Measurements from ENCODE around the gene CT47C1. TPM values are rescaled to one million over a fixed set of nuclear protein-coding genes. Genes with fewer than 3 reads are reported as not detected.

The CT47C1 gene
- total RNA-seq, 2 experiments from 2014 or later, result not detected

DNA sequence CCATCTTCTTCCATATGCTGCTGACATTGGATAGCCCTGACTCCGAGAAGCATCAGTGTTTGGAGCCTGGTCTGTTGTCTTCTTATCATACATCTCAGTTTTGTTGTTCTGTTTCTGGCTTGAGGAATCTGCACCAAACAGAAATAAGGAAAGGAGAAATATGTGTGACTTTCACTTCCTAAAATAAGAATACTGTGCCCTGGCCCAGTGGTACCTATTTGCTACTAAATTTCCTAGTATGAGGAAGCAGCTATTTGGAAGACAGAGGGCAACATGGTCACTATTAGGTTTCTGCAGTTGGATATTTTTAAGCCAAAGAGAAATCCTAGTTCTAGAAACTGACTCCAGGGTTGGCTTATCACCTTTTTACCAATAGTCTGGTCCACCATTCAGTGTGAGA is 16.8 kb downstream of the CT47C1 start:
- DNase-seq, result no peak
- no peak overlapping the region for H3K27ac Mint-ChIP-seq
- H3K4me3 Mint-ChIP-seq, result no peak overlapping the region
- no peaks in the 10 kb centered on the region for H3K4me1 Mint-ChIP-seq
- ChIA-PET POLR2A (no interaction called here), CTCF (no interaction called here)
- no peaks in the 10 kb centered on the region for H3K27me3 Mint-ChIP-seq
- H3K36me3 Mint-ChIP-seq (ENCODE audit: low read depth), result no peaks in the 10 kb centered on the region
- H3K9me3 Mint-ChIP-seq, result no peaks in the 10 kb centered on the region

DNA sequence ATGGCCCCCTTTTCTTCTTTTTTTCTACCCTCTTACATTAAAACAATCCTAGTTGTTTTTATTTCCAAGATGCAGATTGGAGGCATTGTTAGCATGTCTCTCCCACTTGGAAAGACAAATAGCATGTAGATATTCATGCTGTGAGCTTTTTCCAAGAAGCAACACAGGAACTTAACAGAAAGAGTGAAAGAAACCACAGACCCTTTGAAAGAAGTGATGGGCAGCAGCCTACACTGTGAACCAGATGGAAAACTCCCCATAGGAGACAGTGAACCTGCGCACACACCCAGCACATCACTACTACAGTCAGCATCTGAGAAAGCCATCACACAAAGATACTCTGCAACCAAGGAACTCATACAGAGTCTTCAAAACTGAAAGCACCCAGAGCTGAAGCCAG is 17.8 kb downstream of the CT47C1 start:
- H3K27ac Mint-ChIP-seq, result no peak overlapping the region
- CTCF ChIA-PET, result no interaction called here

DNA sequence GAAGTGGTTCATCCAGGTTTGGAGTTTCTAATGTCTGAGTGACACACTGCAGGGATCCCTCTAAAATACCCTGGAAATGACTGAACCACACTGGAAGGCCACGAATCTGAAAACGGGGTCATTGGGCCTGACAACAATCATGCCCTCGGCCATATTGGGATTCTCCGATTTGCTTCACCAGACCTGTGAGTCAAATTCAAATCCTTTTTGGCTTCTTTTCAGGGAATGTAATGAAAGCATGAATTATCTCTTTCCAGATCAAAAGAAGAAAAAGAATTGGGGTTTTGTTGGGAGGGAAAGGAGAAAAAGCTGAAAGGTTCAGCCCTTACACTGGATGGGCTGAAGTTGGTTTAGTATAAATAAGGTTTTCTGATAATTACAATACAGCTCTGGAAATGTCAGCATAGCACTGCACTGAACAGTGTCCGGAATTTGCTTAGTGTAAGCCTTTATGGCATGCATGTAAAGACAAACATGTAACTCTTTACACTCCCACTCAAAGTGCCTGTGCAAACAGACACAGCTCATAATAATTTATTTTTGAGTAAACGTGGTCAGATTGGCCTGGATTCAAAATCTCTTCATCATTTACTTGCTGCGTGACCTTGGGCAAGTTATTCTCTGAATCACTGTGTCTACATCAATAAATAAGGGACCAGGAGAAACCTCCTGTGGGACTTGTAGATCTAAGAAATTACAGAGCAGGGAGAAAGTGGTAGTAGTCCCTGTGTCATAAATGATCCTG is 21.4 kb downstream of the CT47C1 start:
- no peaks in the 10 kb centered on the region for H3K4me1 Mint-ChIP-seq
- ChIA-PET POLR2A (no interaction called here), CTCF (no interaction called here)
- no peak for DNase-seq
- H3K9me3 Mint-ChIP-seq, result no peaks in the 10 kb centered on the region
- no peak overlapping the region for H3K27ac Mint-ChIP-seq
- H3K4me3 Mint-ChIP-seq, result no peak overlapping the region
- no peaks in the 10 kb centered on the region for H3K27me3 Mint-ChIP-seq
- H3K36me3 Mint-ChIP-seq (ENCODE audit: low read depth), result no peaks in the 10 kb centered on the region

More for the DNA sequence above, 17.8 kb downstream of the CT47C1 start:
- no peak overlapping the region for H3K4me3 Mint-ChIP-seq
- POLR2A ChIA-PET, result no interaction called here
- no peaks in the 10 kb centered on the region for H3K27me3 Mint-ChIP-seq
- no peak for DNase-seq
- no peaks in the 10 kb centered on the region for H3K9me3 Mint-ChIP-seq
- no peaks in the 10 kb centered on the region for H3K36me3 Mint-ChIP-seq (ENCODE audit: low read depth)
- no peaks in the 10 kb centered on the region for H3K4me1 Mint-ChIP-seq

DNA sequence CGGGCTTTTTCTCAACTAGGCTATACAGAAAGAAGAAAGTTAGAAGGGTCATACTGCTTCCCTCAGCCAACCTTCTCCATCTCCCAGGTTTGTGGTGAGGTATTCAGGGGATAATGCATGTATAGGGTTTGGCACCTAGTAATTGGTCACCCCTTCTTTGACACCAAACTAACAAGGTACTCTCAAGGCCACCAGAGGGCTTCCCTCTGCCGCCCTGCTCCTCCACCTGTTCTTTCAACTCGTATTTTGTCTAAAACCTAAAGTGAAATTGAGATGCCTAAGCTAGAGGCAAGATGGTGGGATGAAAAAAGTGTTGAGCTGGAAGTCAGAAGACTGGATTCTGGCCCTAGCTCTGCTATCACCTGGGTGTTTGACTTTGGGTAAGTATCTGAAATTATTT is 22.0 kb downstream of the CT47C1 start:
- Mint-ChIP-seq H3K4me3 (no peak overlapping the region), H3K36me3 (ENCODE audit: low read depth) (no peaks in the 10 kb centered on the region), H3K4me1 (no peaks in the 10 kb centered on the region), H3K27me3 (no peaks in the 10 kb centered on the region), H3K27ac (no peak overlapping the region), H3K9me3 (no peaks in the 10 kb centered on the region)
- ChIA-PET POLR2A (no interaction called here), CTCF (no interaction called here)
- DNase-seq, result no peak

DNA sequence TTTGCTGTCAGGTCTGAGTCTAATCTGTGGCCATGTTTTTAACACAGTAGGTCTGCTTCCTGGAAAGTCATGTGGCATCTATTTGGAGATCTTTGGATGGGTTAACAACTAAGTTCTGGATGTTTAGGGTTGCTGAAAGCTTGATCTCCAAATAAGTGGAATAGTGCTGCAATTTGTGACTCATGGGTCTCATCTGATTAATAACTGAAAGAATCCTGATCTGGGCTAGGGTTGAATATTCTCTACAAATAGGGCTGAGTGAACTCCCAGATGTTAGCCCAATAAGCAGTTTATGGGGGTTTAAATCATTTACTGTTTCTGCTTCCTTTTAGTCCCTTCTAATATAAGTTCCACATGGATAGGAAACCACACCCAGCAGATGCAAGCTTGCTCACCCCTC is 23.1 kb downstream of the CT47C1 start:
- ChIA-PET POLR2A (no interaction called here), CTCF (no interaction called here)
- Mint-ChIP-seq H3K27ac (no peak overlapping the region), H3K27me3 (no peaks in the 10 kb centered on the region), H3K4me3 (no peak overlapping the region), H3K36me3 (ENCODE audit: low read depth) (no peaks in the 10 kb centered on the region), H3K9me3 (no peaks in the 10 kb centered on the region), H3K4me1 (no peaks in the 10 kb centered on the region)
- no peak for DNase-seq

DNA sequence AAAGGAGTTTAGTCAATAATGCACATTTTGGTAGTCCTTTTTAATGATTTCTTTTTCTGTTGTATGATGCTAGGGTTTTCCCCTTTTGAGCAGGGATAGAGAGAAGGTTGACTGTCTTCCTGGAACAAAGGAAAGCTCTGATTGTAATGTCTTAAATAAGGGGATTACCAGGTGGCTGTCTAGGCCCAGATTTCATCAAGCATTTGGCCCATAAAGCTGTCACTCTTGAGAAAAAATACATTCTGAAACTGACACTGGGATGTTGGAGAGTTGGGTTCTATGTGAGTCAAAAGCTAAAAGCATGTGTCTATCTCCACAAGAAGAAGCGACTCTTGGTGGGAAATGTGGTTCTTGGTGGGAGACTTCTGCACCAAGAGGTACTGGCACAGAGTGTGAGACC is 28.4 kb downstream of the CT47C1 start:
- Mint-ChIP-seq H3K4me1 (no peaks in the 10 kb centered on the region), H3K4me3 (no peak overlapping the region), H3K36me3 (ENCODE audit: low read depth) (no peaks in the 10 kb centered on the region), H3K27ac (no peak overlapping the region), H3K9me3 (no peaks in the 10 kb centered on the region), H3K27me3 (peaks cover 5% of the 10 kb centered on the region)
- no peak for DNase-seq
- ChIA-PET POLR2A (no interaction called here), CTCF (no interaction called here)

DNA sequence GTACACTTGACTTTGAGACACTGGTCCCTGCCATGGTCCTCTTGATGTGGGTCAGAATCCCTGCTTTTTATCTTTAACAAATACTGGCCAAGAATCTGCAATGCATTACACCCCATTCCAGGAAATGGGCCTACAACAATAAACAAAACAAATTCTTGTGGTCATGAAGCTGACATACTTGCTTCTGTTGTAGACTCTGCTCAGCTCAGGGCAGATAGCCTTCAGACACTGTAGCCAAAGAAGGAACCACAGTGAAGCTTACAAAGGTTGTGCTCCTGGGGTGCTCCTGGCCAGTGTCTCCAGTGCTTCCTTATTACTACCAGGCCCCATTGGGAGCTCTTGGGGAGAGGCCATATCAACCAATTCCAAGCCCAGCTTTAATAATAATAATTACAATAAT is 33.0 kb downstream of the CT47C1 start:
- Mint-ChIP-seq H3K4me3 (no peak overlapping the region), H3K27ac (no peak overlapping the region), H3K9me3 (no peaks in the 10 kb centered on the region), H3K4me1 (no peaks in the 10 kb centered on the region), H3K36me3 (ENCODE audit: low read depth) (no peaks in the 10 kb centered on the region), H3K27me3 (peaks cover 8% of the 10 kb centered on the region)
- ChIA-PET POLR2A (no interaction called here), CTCF (no interaction called here)
- DNase-seq, result no peak

DNA sequence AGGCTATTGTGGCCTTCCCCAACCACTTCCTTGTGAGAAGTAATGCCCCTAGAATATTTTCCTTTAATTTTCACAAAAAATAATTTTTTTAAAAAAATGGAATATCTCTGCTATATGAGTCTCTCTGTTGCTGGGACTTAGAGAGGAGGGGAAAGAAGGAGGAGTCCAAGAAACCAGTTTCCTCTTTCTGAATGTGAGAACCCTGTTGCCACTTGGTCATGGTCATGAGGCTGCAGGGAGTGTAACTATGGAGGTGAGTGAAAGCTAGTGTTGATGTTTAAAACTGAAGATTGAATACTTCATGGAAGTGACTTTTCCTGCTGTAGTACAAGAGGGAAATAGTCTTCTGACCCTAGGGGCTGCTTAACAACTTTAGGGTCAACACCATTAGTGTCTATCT is 34.4 kb downstream of the CT47C1 start:
- POLR2A ChIA-PET, result no interaction called here
- H3K9me3 Mint-ChIP-seq, result no peaks in the 10 kb centered on the region
- CTCF ChIA-PET, result no interaction called here
- no peaks in the 10 kb centered on the region for H3K4me1 Mint-ChIP-seq
- H3K4me3 Mint-ChIP-seq, result no peak overlapping the region
- H3K36me3 Mint-ChIP-seq (ENCODE audit: low read depth), result no peaks in the 10 kb centered on the region
- peaks cover 5% of the 10 kb centered on the region for H3K27me3 Mint-ChIP-seq
- DNase-seq, result no peak
- H3K27ac Mint-ChIP-seq, result no peak overlapping the region

DNA sequence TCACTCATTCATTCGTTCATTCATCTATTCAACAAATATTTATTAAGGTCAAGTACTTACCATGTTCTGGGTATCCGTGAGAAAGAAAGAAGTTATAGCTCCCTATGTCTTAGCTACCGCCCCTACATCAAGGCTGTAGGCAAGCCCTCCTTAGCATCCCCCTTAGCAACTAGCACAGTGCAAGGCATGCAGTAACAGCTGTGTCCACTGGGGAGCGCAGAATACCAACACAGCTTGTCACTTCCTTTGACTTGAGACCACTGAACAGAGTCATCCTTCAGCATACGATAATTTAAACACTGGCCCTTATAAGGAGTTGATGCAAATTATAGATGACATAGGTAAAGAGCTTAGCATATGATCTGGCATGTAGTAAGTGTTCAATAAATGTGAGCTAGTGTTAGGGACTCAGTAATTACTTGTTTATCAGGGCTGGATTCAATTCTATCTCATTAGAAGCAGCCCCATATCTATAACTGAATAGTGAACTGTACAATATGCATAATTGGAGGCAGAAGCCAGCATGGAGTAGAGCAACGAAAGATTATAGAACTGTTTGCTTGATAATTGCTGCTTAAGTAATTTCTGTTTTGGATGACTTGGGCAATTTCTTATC is 46.1 kb downstream of the CT47C1 start:
- Mint-ChIP-seq H3K4me1 (no peaks in the 10 kb centered on the region), H3K36me3 (ENCODE audit: low read depth) (no peaks in the 10 kb centered on the region), H3K27me3 (no peaks in the 10 kb centered on the region), H3K27ac (no peak overlapping the region), H3K4me3 (no peak overlapping the region), H3K9me3 (no peaks in the 10 kb centered on the region)
- DNase-seq, result peak; percentile 49
- ChIA-PET POLR2A (no interaction called here), CTCF (interaction anchor here (0.5 to 0.9 kb wide), 2 partner anchors 76 to 1373 kb away, joined by 3 read pairs; no protein-coding TSS in a partner anchor)

DNA sequence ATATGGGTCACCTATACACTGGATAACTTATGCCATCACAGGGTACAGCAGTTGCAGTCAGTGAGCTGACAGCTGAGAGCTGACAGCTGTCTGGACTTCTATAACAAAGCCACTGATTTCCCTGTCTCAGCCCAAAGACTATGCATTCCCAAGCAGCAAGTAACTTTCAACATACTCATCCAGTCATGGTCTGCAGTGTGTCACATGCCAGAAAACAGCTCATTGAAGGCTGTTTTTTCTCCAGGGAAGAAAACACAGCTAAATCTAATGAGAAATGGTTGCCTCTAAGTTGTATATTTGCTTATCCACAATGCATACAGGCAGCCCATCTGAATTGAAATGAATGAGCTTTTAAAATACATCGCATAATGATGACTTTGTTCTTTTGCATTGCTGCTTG is 48.5 kb downstream of the CT47C1 start:
- no peak for DNase-seq
- ChIA-PET POLR2A (no interaction called here), CTCF (interaction anchor here (0.6 to 0.7 kb wide), 2 partner anchors 201 to 1223 kb away, joined by 3 to 4 read pairs; no protein-coding TSS in a partner anchor)
- Mint-ChIP-seq H3K36me3 (ENCODE audit: low read depth) (no peaks in the 10 kb centered on the region), H3K4me1 (no peaks in the 10 kb centered on the region), H3K9me3 (no peaks in the 10 kb centered on the region), H3K27ac (no peak overlapping the region), H3K4me3 (no peak overlapping the region), H3K27me3 (no peaks in the 10 kb centered on the region)

Other genes starting within 250 kb of the CT47C1 start
- not detected for gene ZCCHC12, start 249.2 kb upstream of the CT47C1 start, total RNA-seq
- gene LONRF3, start 98.4 kb upstream of the CT47C1 start, total RNA-seq, result under 1 TPM; 0.29 to 0.35 TPM
- not detected for gene KIAA1210, start 54.8 kb downstream of the CT47C1 start, total RNA-seq
- gene PGRMC1, start 163.3 kb downstream of the CT47C1 start, total RNA-seq, result 10 to 100 TPM; 29.8 to 30.1 TPM